Measurements from ENCODE around the gene SLC35F1. TPM values are rescaled to one million over a fixed set of nuclear protein-coding genes. Genes with fewer than 3 reads are reported as not detected.

The SLC35F1 gene
- total RNA-seq, 4 donors from 2014 or later = 0.17 to 1.5 (median 1.3) TPM

DNA sequence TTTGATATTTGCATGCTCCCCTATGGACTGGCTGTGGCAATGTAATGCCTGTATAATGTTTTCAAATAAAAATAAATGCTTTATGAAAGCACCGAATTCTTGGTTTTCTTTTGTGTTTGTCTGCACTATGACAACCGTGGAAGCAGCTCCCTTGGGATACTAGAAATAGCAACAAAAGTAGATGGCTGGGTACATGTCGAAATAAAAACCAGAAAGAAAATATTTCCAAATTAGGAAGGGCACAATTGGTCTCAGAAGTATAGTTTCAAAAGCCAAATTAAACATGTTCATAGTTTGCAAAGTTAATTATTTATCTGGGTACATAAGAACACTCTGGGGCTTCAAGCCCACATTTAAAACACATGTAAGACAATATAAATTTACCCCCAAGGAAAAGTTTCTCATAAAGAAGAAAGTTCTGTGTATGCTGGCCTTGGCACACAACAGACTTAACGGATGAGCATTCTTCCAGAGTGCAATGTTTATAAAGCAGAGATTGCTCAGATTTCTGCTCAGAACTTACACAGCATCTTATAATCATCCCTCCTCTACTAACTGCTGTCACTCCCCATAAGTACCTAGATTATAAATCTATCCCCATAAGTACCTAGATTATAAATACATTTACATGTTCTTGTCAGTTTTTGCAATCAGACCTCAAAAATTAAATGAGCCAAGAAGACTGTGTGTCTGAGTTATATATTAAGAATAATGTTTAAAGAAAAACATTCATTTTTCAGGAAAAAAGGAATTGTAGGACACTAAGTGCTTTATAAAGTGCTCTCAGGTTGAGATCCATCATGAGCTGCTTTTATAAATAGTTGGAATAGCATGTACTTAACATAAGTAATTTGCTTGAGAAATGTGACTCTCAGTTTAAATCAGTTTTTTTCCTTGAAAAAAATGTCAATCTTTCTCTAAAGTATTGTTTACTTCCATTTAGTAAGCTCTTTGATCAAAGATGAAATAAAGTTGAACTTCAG, 410.8 kb downstream of the SLC35F1 start:
- no peak for TF ChIP-seq CTCF (IDR thresholded peaks at IDR 0.05; ENCODE audit: low read depth)

GRCh38 chr6:118318648-118319047, 411.6 kb downstream of the SLC35F1 start:
- no peak for TF ChIP-seq CTCF (IDR thresholded peaks at IDR 0.05; ENCODE audit: low read depth)

DNA sequence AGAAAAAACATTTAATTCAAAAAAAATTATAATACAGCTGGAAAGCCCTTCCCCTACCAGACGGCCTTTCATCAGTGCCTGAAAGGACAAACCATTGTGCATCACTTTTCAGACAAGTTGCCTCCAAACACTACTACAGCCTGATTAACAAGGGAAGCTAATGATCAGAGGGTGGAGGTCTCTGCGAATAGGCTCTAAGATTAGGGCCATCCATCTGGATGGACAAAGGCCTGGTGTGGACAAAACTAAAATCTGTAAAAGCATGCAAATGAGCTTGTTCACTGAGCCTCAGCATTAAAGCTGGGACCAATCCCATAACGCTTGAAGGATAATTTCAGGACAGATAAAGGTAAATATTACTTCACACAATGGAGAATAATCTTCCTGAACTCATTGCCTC, 412.4 kb downstream of the SLC35F1 start:
- TF ChIP-seq CTCF (IDR thresholded peaks at IDR 0.05; ENCODE audit: low read depth) = no peak

DNA sequence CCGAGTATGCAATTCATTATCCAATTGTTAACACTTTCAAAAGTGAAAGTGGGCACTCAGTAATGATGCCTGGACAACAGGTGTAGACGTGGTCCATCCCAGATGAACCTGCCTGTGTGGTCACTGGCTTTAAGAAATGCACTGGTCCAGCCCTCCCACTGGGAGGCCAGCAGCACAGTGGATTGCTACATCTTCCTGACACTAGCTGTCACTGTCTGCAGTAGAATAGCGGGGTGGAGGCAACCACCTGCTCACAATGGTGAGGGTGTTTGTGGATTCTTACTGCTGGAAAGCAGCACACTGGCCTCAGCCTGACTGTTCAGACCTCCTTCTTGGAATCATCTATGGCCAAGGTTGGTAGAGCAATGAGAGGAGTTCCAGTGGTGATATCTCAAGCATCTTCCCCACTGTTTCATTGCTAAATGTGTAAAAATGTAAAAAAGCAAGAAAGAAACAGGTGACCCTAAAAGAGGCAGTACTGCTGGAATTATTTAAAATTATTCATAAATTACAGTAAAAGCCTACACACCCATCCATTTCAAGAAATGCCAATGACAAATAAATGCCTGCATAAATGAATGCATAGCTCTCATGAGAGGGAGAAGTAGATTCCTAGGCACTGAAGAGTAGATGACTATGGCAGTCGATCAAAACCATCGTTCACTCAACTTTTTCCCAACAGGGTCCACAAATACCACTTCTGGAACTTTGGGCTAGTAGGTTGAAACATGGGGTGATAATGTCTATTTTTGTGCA, 413.0 kb downstream of the SLC35F1 start:
- TF ChIP-seq CTCF (IDR thresholded peaks at IDR 0.05; ENCODE audit: low read depth) = no peak

GRCh38 chr6:118320652-118321051, 413.6 kb downstream of the SLC35F1 start:
- TF ChIP-seq CTCF (IDR thresholded peaks at IDR 0.05; ENCODE audit: low read depth) = no peak

- no peak for TF ChIP-seq CTCF (IDR thresholded peaks at IDR 0.05; ENCODE audit: low read depth)
Measured at GRCh38 chr6:118324116-118324515, 417.1 kb downstream of the SLC35F1 start.
